CD4-positive, alpha-beta memory T cell (primary cell): ENCODE data around the gene PACSIN2. TPM values are rescaled to one million over a fixed set of nuclear protein-coding genes. Genes with fewer than 3 reads are reported as not detected.
A peak's percentile ranks its signal among the peaks of the same experiment; 100 is the strongest.

Source experiments
- CTCF ChIA-PET: fragments of 350-600 bp; sonication (Branson Sonifier 250); formaldehyde crosslinking; loops from one replicate; lab custom pipeline; 2021; ENCODE audit warnings: inconsistent platforms; ENCODE audit not compliant: partially characterized antibody; lab: Charles Lee
- POLR2A ChIA-PET: fragments of 350-600 bp; sonication (Branson Sonifier 250); formaldehyde crosslinking; loops from one replicate; lab custom pipeline; 2021; ENCODE audit not compliant: partially characterized antibody; lab: Charles Lee
- DNase-seq, 5 donors: peaks; one replicate each; pipeline versions ENCODE4 v3.0.0 to v3.0.0-alpha.2; 2020 to 2022; ENCODE audit warnings: mixed read lengths in 1 of 5
- H3K27ac ChIP-seq: one replicate; pipeline ENCODE4 v1.7.0; 2013; ENCODE audit warnings: low read depth, low read length
- H3K27me3 ChIP-seq: 2 replicates; pipeline ENCODE4 v1.7.0; 2013; ENCODE audit warnings: mild to moderate bottlenecking, low read length, moderate library complexity; ENCODE audit not compliant: insufficient read depth
- H3K36me3 ChIP-seq: 2 replicates; pipeline ENCODE4 v1.7.0; 2013; ENCODE audit warnings: mild to moderate bottlenecking, low read length, moderate library complexity; ENCODE audit not compliant: insufficient read depth
- H3K4me1 ChIP-seq: 2 replicates; pipeline ENCODE4 v1.7.0; 2013; ENCODE audit warnings: mild to moderate bottlenecking, low read length, moderate library complexity; ENCODE audit not compliant: insufficient read depth
- H3K4me3 ChIP-seq, 2 donors: one replicate each; pipeline ENCODE4 v1.7.0; 2013; ENCODE audit warnings: low read length in 2 of 2, mild to moderate bottlenecking in 1 of 2
- H3K9me3 ChIP-seq, 2 donors: one replicate each; pipeline ENCODE4 v1.7.0; 2013; ENCODE audit warnings: low read length in 2 of 2, control low read depth in 1 of 2; ENCODE audit not compliant: control insufficient read depth in 1 of 2
- H3K27ac Mint-ChIP-seq, 7 donors: one replicate each; pipeline ENCODE4 v1.8.0; 2020 to 2021; ENCODE audit warnings: mixed read lengths in 7 of 7, mild to moderate bottlenecking in 6 of 7, inconsistent platforms in 3 of 7, moderate library complexity in 3 of 7
- H3K27me3 Mint-ChIP-seq, 2 donors: one replicate each; pipeline ENCODE4 v1.8.0; 2020 to 2021; ENCODE audit warnings: mixed read lengths in 2 of 2
- H3K36me3 Mint-ChIP-seq, 2 donors: one replicate each; pipeline ENCODE4 v1.8.0; 2020 to 2021; ENCODE audit warnings: mixed read lengths in 2 of 2, inconsistent platforms in 1 of 2, mild to moderate bottlenecking in 1 of 2
- H3K4me1 Mint-ChIP-seq, 4 donors: one replicate each; pipeline ENCODE4 v1.8.0; 2020 to 2021; ENCODE audit warnings: mixed read lengths in 4 of 4, mild to moderate bottlenecking in 1 of 4
- H3K4me3 Mint-ChIP-seq, 8 donors: one replicate each; pipeline ENCODE4 v1.8.0; 2020 to 2021; ENCODE audit warnings: mixed read lengths in 8 of 8, mild to moderate bottlenecking in 7 of 8, moderate library complexity in 6 of 8, inconsistent platforms in 3 of 8
- H3K9me3 Mint-ChIP-seq, 8 donors: one replicate each; pipeline ENCODE4 v1.8.0; 2020 to 2021; ENCODE audit warnings: mixed read lengths in 8 of 8, mild to moderate bottlenecking in 5 of 8, inconsistent platforms in 3 of 8, moderate library complexity in 1 of 8
- intact Hi-C: fragments of 100-400 bp; cut with micrococcal nuclease; formaldehyde crosslinking; loops from one replicate; pipeline ENCODE4 v1.15.1; 2023
- polyA plus RNA-seq, 2 donors: library from polyadenylated mRNA; unstranded; fragments of 300-500 nt; fragmentation: Illumina TruSeq; gene quantifications; one replicate each; pipeline ENCODE4 v1.2.3, GENCODE V29; 2021
- total RNA-seq, 2 experiments: library from RNA; stranded (reverse); gene quantifications; one replicate each; pipeline ENCODE4 v1.2.3, GENCODE V29; 2021

Gene PACSIN2
- total and polyA plus RNA-seq, 4 experiments from 2014 or later, result 24.6 to 55.0 (median 45.2) TPM

- Mint-ChIP-seq H3K4me3 (no peak overlapping the region), H3K4me1 (peaks cover 0 to 6% (median 5%) of the 10 kb centered on the region in 4 donors), H3K36me3 (peaks cover 23 to 48% of the 10 kb centered on the region in 2 donors), H3K9me3 (no peaks in the 10 kb centered on the region), H3K27ac (no peak overlapping the region), H3K27me3 (no peaks in the 10 kb centered on the region)
- Histone ChIP-seq H3K36me3 (peaks cover 10% of the 10 kb centered on the region), H3K9me3 (no peaks in the 10 kb centered on the region), H3K4me3 (no peak overlapping the region), H3K27me3 (no peaks in the 10 kb centered on the region), H3K27ac (no peak overlapping the region), H3K4me1 (no peaks in the 10 kb centered on the region)
- POLR2A ChIA-PET, result no interaction called here
- CTCF ChIA-PET, result no interaction called here
- intact Hi-C loops, result no loop called here
- no peak for DNase-seq
Measured at GRCh38 chr22:42907404-42908373, 107.3 kb downstream of the PACSIN2 start.

GRCh38 chr22:42906605-42907348, 108.2 kb downstream of the PACSIN2 start:
- Mint-ChIP-seq H3K27me3 (no peaks in the 10 kb centered on the region), H3K4me1 (peaks cover 0 to 6% (median 5%) of the 10 kb centered on the region in 4 donors), H3K36me3 (peaks cover 20 to 45% of the 10 kb centered on the region in 2 donors), H3K4me3 (no peak overlapping the region), H3K9me3 (no peaks in the 10 kb centered on the region), H3K27ac (peak overlapping the region in 3 of 7 donors; percentile 32 to 41 (median 37))
- H3K9me3 ChIP-seq, result no peaks in the 10 kb centered on the region
- no peak for DNase-seq
- peaks cover 10% of the 10 kb centered on the region for H3K36me3 ChIP-seq
- intact Hi-C loops, result no loop called here
- ChIA-PET CTCF (no interaction called here), POLR2A (no interaction called here)
- no peak overlapping the region for H3K27ac ChIP-seq
- no peaks in the 10 kb centered on the region for H3K4me1 ChIP-seq
- no peak overlapping the region for H3K4me3 ChIP-seq
- no peaks in the 10 kb centered on the region for H3K27me3 ChIP-seq

GRCh38 chr22:42905702-42906183, 109.2 kb downstream of the PACSIN2 start:
- H3K27me3 ChIP-seq, result no peaks in the 10 kb centered on the region
- intact Hi-C loops, result no loop called here
- no peaks in the 10 kb centered on the region for H3K4me1 ChIP-seq
- Mint-ChIP-seq H3K27ac (peak overlapping the region in 1 of 7 donors; percentile 51), H3K4me3 (no peak overlapping the region), H3K9me3 (no peaks in the 10 kb centered on the region), H3K27me3 (no peaks in the 10 kb centered on the region), H3K36me3 (peaks cover 15 to 42% of the 10 kb centered on the region in 2 donors), H3K4me1 (peaks cover 0 to 6% (median 4%) of the 10 kb centered on the region in 4 donors)
- peaks cover 10% of the 10 kb centered on the region for H3K36me3 ChIP-seq
- H3K4me3 ChIP-seq, result no peak overlapping the region
- no peak overlapping the region for H3K27ac ChIP-seq
- no peaks in the 10 kb centered on the region for H3K9me3 ChIP-seq
- ChIA-PET CTCF (interaction anchor here (1.9 kb wide), 1 partner anchor 12 kb away, joined by 6 read pairs; no protein-coding TSS in a partner anchor), POLR2A (interaction anchor here (1.6 kb wide), 1 partner anchor 11 kb away, joined by 6 read pairs; no protein-coding TSS in a partner anchor)
- no peak for DNase-seq

DNA sequence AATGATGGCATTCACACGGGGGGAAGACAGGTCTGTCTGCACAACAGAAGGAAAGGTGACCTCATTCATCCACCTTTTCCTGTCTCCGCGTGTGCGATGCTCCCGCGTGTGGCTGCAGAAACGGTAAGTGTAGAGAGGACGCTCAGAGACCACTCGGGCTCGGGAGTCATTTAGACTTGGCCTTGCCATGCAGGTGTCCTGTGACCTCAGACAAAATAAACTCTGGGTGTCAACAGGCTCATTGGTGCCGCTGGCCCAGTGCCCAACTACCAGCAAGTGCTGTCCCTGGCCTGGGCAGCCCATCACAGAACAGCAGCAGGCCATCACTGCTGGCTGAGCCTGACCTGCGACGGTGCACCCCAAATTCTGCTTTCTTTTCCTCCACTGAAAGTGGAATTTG, 109.7 kb downstream of the PACSIN2 start:
- no peak for DNase-seq
- Histone ChIP-seq H3K36me3 (peaks cover 6% of the 10 kb centered on the region), H3K9me3 (no peaks in the 10 kb centered on the region), H3K4me1 (no peaks in the 10 kb centered on the region), H3K27me3 (no peaks in the 10 kb centered on the region), H3K27ac (no peak overlapping the region), H3K4me3 (no peak overlapping the region)
- no peak overlapping the region for H3K4me3 Mint-ChIP-seq
- intact Hi-C loops, result no loop called here
- ChIA-PET CTCF (interaction anchor here (1.9 kb wide), 1 partner anchor 13 kb away, joined by 6 read pairs; no protein-coding TSS in a partner anchor), POLR2A (interaction anchor here (1.6 kb wide), 1 partner anchor 11 kb away, joined by 6 read pairs; no protein-coding TSS in a partner anchor)
- H3K27me3 Mint-ChIP-seq, result no peaks in the 10 kb centered on the region
- no peak overlapping the region for H3K27ac Mint-ChIP-seq
- peaks cover 0 to 6% (median 4%) of the 10 kb centered on the region in 4 donors for H3K4me1 Mint-ChIP-seq
- peaks cover 15 to 41% of the 10 kb centered on the region in 2 donors for H3K36me3 Mint-ChIP-seq
- H3K9me3 Mint-ChIP-seq, result no peaks in the 10 kb centered on the region

DNA sequence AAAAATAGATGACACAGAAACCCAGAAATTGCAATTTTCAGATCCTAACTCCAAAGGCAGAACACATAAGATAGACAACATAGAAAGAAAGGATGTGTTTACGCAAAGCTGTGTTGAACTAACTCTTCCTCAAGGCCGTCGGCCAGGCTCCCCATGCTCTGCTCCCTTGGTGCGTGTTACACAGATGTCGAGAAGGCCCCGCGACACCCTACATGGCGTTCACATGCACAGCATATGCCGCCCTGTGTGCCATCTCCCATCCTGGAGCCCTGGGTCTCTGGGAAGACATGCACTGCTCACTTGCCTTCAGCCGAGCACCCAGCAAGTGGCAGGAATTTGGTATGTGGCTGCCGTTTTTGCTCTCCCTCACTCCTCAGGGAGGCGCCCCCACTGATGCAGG, 110.9 kb downstream of the PACSIN2 start:
- no peak overlapping the region for H3K4me3 Mint-ChIP-seq
- Histone ChIP-seq H3K4me3 (no peak overlapping the region), H3K27ac (no peak overlapping the region), H3K27me3 (no peaks in the 10 kb centered on the region), H3K9me3 (no peaks in the 10 kb centered on the region), H3K36me3 (no peaks in the 10 kb centered on the region), H3K4me1 (no peaks in the 10 kb centered on the region)
- peaks cover under 1 to 9% (median 8%) of the 10 kb centered on the region in 4 donors for H3K4me1 Mint-ChIP-seq
- ChIA-PET POLR2A (no interaction called here), CTCF (interaction anchor here (1.2 to 1.9 kb wide), 2 partner anchors 14 to 130 kb away, joined by 5 to 6 read pairs; no protein-coding TSS in a partner anchor)
- DNase-seq, result no peak
- intact Hi-C loops, result no loop called here
- H3K9me3 Mint-ChIP-seq, result no peaks in the 10 kb centered on the region
- H3K27ac Mint-ChIP-seq, result no peak overlapping the region
- H3K27me3 Mint-ChIP-seq, result no peaks in the 10 kb centered on the region
- peaks cover 15 to 32% of the 10 kb centered on the region in 2 donors for H3K36me3 Mint-ChIP-seq

GRCh38 chr22:42902875-42903510, 112.0 kb downstream of the PACSIN2 start:
- ChIA-PET POLR2A (no interaction called here), CTCF (interaction anchor here (0.9 to 1.5 kb wide), 3 partner anchors 19 to 131 kb away, joined by 3 to 4 read pairs (median 3); no protein-coding TSS in a partner anchor)
- Mint-ChIP-seq H3K4me3 (no peak overlapping the region), H3K27me3 (no peaks in the 10 kb centered on the region), H3K27ac (peak overlapping the region in 1 of 7 donors; percentile 42), H3K9me3 (no peaks in the 10 kb centered on the region), H3K36me3 (peaks cover 11 to 26% of the 10 kb centered on the region in 2 donors), H3K4me1 (peaks cover 6 to 12% (median 9%) of the 10 kb centered on the region in 4 donors)
- no peaks in the 10 kb centered on the region for H3K9me3 ChIP-seq
- H3K4me1 ChIP-seq, result no peaks in the 10 kb centered on the region
- intact Hi-C loops, result no loop called here
- no peak for DNase-seq
- no peaks in the 10 kb centered on the region for H3K36me3 ChIP-seq
- no peak overlapping the region for H3K4me3 ChIP-seq
- H3K27ac ChIP-seq, result no peak overlapping the region
- H3K27me3 ChIP-seq, result no peaks in the 10 kb centered on the region
